Fibroblast of lung (primary cell): ENCODE results near the gene GALNT2. TPM values are rescaled to one million over a fixed set of nuclear protein-coding genes. Genes with fewer than 3 reads are reported as not detected.

Source experiments
- DNase-seq, 2 donors: peaks; one replicate each; pipeline versions ENCODE4 v3.0.0 to v3.0.0-alpha.2; 2010; ENCODE audit warnings: low read depth in 2 of 2
- H2AFZ ChIP-seq: 2 replicates; pipeline ENCODE4 v1.5.1; 2012; ENCODE audit warnings: low read length, control low read depth, inconsistent platforms
- H3K27ac ChIP-seq: 2 replicates; pipeline ENCODE4 v1.5.1; 2011; ENCODE audit warnings: low read length, control low read depth; ENCODE audit not compliant: insufficient read depth
- H3K27me3 ChIP-seq: 2 replicates; pipeline ENCODE4 v1.5.1; 2011; ENCODE audit warnings: mild to moderate bottlenecking, low read length; ENCODE audit not compliant: control insufficient read depth, insufficient read depth
- H3K36me3 ChIP-seq: 2 replicates; pipeline ENCODE4 v1.5.1; 2011; ENCODE audit warnings: low read length; ENCODE audit not compliant: control insufficient read depth, insufficient read depth
- H3K4me1 ChIP-seq: 2 replicates; pipeline ENCODE4 v1.5.1; 2011; ENCODE audit warnings: low read length; ENCODE audit not compliant: control insufficient read depth, insufficient read depth; ENCODE audit errors: extremely low read depth
- H3K4me2 ChIP-seq: 2 replicates; pipeline ENCODE4 v1.5.1; 2011; ENCODE audit warnings: low read length, control low read depth; ENCODE audit not compliant: insufficient read depth; ENCODE audit errors: extremely low read depth
- H3K4me3 ChIP-seq, 4 experiments: fragments of 200-600 bp in 1 of 4; sonication (generic) in 1 of 4; replicated peaks in 1 of 4; 2 replicates each; pipeline ENCODE4 v1.5.1; 2011 to 2016; ENCODE audit warnings: low read length in 4 of 4, low read depth in 3 of 4, mild to moderate bottlenecking in 3 of 4, control low read depth in 2 of 4, inconsistent platforms in 1 of 4, mixed read lengths in 1 of 4; ENCODE audit not compliant: insufficient read depth in 1 of 4; ENCODE audit errors: control extremely low read depth in 1 of 4
- H3K79me2 ChIP-seq: 2 replicates; pipeline ENCODE4 v1.5.1; 2012; ENCODE audit warnings: mild to moderate bottlenecking, low read length, inconsistent platforms; ENCODE audit not compliant: control insufficient read depth, insufficient read depth
- H3K9ac ChIP-seq: 2 replicates; pipeline ENCODE4 v1.5.1; 2011; ENCODE audit warnings: mild to moderate bottlenecking, low read length, control low read depth; ENCODE audit not compliant: insufficient read depth
- H3K9me3 ChIP-seq: 2 replicates; pipeline ENCODE4 v1.5.1; 2012; ENCODE audit warnings: low read depth, low read length; ENCODE audit not compliant: control insufficient read depth, insufficient read depth
- H4K20me1 ChIP-seq: 2 replicates; pipeline ENCODE4 v1.5.1; 2011; ENCODE audit warnings: low read length; ENCODE audit not compliant: control insufficient read depth, insufficient read depth; ENCODE audit errors: extremely low read depth
- EZH2 ChIP-seq: IDR thresholded peaks from 2 replicates; pipeline ENCODE4 v1.5.1; 2012; ENCODE audit warnings: low read length, control low read depth, mild to moderate bottlenecking; ENCODE audit errors: missing control alignments
- polyA plus RNA-seq, 2 donors: library from polyadenylated mRNA; depleted of rRNA in 1 of 2; stranded (reverse) in 1 of 2; unstranded in 1 of 2; fragments of >200 nt; gene quantifications; 2 replicates each; pipeline ENCODE4 v1.2.1, GENCODE V29; 2011 to 2012; ENCODE audit warnings: missing spikeins in 1 of 2
- total RNA-seq: library from RNA; depleted of rRNA; stranded (reverse); fragments of >200 nt; gene quantifications from 2 replicates; pipeline ENCODE4 v1.2.1, GENCODE V29; 2014
- TF ChIP-seq, protein P1 (sequence below), 2 donors: IDR thresholded peaks in 1 of 2; conservative IDR thresholded peaks in 1 of 2; 1 replicate in 1 of 2; 2 replicates in 1 of 2; pipeline ENCODE4 v1.5.1; 2011 to 2012; ENCODE audit warnings: low read length in 2 of 2, control low read depth in 1 of 2, inconsistent platforms in 1 of 2, low read depth in 1 of 2, mild to moderate bottlenecking in 1 of 2

Gene GALNT2
- total and polyA plus RNA-seq, 2 donors (not counting 1 experiment from before 2014, with no cell fraction given) = 106 to 115 TPM

- Histone ChIP-seq H3K27me3 (no peaks in the 10 kb centered on the region), H3K79me2 (no peaks in the 10 kb centered on the region), H3K9ac (no peak overlapping the region), H3K4me3 (no peak overlapping the region), H3K4me2 (no peak overlapping the region), H2AFZ (no peak overlapping the region), H4K20me1 (no peaks in the 10 kb centered on the region), H3K27ac (no peak overlapping the region), H3K4me1 (peaks cover 2% of the 10 kb centered on the region), H3K9me3 (no peaks in the 10 kb centered on the region), H3K36me3 (no peaks in the 10 kb centered on the region)
- TF ChIP-seq EZH2 = no peak
- TF ChIP-seq, protein P1, sequence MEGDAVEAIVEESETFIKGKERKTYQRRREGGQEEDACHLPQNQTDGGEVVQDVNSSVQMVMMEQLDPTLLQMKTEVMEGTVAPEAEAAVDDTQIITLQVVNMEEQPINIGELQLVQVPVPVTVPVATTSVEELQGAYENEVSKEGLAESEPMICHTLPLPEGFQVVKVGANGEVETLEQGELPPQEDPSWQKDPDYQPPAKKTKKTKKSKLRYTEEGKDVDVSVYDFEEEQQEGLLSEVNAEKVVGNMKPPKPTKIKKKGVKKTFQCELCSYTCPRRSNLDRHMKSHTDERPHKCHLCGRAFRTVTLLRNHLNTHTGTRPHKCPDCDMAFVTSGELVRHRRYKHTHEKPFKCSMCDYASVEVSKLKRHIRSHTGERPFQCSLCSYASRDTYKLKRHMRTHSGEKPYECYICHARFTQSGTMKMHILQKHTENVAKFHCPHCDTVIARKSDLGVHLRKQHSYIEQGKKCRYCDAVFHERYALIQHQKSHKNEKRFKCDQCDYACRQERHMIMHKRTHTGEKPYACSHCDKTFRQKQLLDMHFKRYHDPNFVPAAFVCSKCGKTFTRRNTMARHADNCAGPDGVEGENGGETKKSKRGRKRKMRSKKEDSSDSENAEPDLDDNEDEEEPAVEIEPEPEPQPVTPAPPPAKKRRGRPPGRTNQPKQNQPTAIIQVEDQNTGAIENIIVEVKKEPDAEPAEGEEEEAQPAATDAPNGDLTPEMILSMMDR (conservative IDR thresholded peaks at IDR 0.05 in 1 of 2, IDR thresholded peaks at IDR 0.05 in 1 of 2; ENCODE audit: low read depth in 1 of 2, low read length in 2 of 2) = no peak
- DNase-seq = no peak
Observed at GRCh38 chr1:230218667-230219066, 151.6 kb downstream of the GALNT2 start.

- no peak overlapping the region for H3K9ac ChIP-seq
- H3K27ac ChIP-seq = no peak overlapping the region
- no peaks in the 10 kb centered on the region for H4K20me1 ChIP-seq
Observed at GRCh38 chr1:230219174-230220067, 152.4 kb downstream of the GALNT2 start.

GRCh38 chr1:230220478-230220877 lies 153.4 kb downstream of the GALNT2 start:
- no peak overlapping the region for H3K27ac ChIP-seq
- no peak overlapping the region for H3K4me3 ChIP-seq
- H3K4me1 ChIP-seq = peaks cover 2% of the 10 kb centered on the region
- peaks cover 2% of the 10 kb centered on the region for H3K79me2 ChIP-seq
- H3K9me3 ChIP-seq = no peaks in the 10 kb centered on the region
- H4K20me1 ChIP-seq = no peaks in the 10 kb centered on the region
- no peak overlapping the region for H3K9ac ChIP-seq
- TF ChIP-seq, protein P1 (conservative IDR thresholded peaks at IDR 0.05 in 1 of 2, IDR thresholded peaks at IDR 0.05 in 1 of 2; ENCODE audit: low read depth in 1 of 2, low read length in 2 of 2) = no peak
- no peak for TF ChIP-seq EZH2
- DNase-seq = no peak
- H3K36me3 ChIP-seq = no peaks in the 10 kb centered on the region
- no peaks in the 10 kb centered on the region for H3K27me3 ChIP-seq
- no peak overlapping the region for H3K4me2 ChIP-seq
- H2AFZ ChIP-seq = no peak overlapping the region

More at GRCh38 chr1:230219174-230220067, 152.4 kb downstream of the GALNT2 start:
- H3K9me3 ChIP-seq = no peaks in the 10 kb centered on the region
- H3K4me3 ChIP-seq = no peak overlapping the region
- DNase-seq = no peak
- TF ChIP-seq, protein P1 (conservative IDR thresholded peaks at IDR 0.05 in 1 of 2, IDR thresholded peaks at IDR 0.05 in 1 of 2; ENCODE audit: low read depth in 1 of 2, low read length in 2 of 2) = no peak
- TF ChIP-seq EZH2 = no peak
- H2AFZ ChIP-seq = no peak overlapping the region
- no peaks in the 10 kb centered on the region for H3K27me3 ChIP-seq
- H3K36me3 ChIP-seq = no peaks in the 10 kb centered on the region
- H3K79me2 ChIP-seq = no peaks in the 10 kb centered on the region
- no peak overlapping the region for H3K4me2 ChIP-seq
- H3K4me1 ChIP-seq = peaks cover 2% of the 10 kb centered on the region
